Tongue (tissue), 2 donors: ENCODE measurements around the gene OLIG2. TPM values are rescaled to one million over a fixed set of nuclear protein-coding genes. Genes with fewer than 3 reads are reported as not detected.

ENCODE experiments used
- DNase-seq: peaks from one replicate; pipeline ENCODE4 v3.0.0-alpha.2; 2015
- total RNA-seq: library from RNA; depleted of rRNA; stranded (reverse); fragments of >200 nt; gene quantifications from one replicate; pipeline ENCODE4 v1.2.3, GENCODE V29; 2014

The OLIG2 gene
- total RNA-seq, 1 donor from 2014 or later: not detected

DNA sequence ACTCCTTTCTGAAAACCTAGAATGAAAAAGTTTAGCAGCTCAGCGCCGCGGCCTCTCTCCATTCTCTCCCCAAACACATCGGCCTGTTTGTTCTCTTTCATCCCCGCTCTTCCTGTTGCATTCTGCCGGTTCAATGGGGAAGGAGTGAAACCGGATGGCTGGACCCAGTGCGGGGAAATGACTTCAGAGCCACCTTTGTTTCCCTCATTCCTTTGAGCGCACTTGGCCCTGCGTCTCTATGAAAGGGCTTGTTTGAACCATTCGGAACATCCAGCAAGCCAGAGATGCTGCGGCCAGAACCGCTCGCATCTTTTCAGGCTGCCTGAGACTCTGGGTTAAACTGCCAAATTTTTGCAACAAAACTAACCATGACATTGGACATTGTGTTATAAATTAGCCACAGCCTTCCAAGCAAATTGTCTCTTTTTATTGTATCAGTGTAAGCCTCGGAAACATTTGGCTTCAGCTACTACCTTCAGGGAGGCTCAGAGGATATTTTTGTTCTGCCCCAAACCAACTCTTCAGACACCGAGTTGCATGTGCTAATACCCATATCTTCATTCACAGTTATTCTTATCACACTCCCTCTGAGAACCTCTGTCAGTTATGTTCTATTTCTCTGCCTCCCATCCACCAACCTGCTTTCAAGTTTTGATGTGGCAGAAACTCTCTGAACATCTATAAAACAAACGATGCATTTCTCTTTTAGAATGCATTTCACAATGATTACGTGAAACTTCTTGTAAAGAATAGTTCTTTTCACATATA lies 39.1 kb downstream of the OLIG2 start:
- no peak for DNase-seq

DNA sequence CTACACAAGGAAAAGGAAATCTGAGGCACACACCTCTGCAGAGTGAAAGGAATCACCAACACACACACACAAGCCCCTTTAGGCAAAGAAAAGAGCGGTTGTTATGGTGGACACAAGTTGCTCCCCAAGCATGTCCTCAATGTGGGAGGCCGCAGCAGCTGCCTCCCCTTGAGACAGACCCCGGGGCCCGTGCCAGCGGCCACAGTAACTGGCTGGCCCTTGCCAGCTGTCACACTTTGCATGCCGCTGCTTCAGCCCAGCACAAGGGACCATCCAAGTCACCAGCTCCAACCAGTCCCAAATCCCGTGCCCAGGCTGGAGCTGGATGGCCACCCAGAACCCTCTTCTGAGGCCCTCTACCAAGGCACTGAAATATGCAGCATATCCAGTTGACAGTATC lies 41.3 kb downstream of the OLIG2 start:
- peak; percentile 40 for DNase-seq

DNA sequence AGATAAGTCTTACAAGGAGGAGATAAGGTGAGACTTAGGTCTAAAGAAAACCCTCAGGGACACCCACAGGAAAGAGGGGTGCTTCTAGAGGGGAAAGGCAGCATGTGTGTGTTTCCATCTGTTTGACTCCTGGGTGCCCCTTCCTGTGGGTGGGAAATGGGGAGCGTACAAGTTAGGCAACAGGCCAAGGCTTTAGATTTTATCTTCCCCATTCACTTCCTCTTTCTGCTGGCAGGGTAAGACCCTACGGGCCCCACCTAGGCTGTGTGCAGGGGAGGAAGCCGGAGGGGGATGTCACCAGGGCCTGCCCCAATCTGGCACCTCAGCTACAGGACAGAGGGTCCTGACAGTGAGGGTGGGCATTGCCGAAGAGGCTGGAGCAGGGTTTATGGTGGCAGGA lies 41.7 kb downstream of the OLIG2 start:
- no peak for DNase-seq

DNA sequence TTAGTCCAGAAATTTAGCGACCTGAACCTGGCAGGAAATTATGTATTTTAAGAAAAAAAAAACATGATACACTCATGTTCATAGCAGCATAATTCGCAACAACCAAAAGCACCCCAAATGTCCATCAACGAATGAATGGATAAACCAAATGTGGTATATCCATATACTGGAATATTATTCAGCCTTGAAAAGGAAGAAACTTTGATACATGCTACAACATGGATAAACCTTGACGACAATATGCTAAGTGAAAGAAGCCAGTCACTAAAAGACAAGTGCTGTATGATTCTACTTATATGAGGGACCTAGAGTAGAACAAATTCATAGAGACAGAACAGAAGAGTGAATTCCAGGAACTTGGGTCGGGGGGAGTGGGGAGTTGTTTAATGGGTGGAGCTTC lies 43.5 kb downstream of the OLIG2 start:
- no peak for DNase-seq

DNA sequence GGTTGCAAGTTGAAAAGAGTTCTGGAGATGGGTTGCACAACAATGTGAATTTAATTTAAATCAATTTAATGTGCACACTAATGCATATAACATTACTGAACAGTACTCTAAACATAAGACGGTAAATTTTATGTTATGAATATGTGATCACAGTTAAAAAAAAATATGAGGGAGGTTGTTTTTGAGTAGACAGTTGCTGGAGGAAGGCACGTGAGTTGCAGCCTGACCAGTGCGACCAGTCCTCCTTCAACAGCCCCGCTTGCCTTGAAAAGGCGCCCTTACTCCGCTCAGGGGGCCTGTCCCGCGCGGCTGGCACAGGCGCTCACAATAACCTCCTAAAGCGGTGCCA lies 43.9 kb downstream of the OLIG2 start:
- DNase-seq: no peak

DNA sequence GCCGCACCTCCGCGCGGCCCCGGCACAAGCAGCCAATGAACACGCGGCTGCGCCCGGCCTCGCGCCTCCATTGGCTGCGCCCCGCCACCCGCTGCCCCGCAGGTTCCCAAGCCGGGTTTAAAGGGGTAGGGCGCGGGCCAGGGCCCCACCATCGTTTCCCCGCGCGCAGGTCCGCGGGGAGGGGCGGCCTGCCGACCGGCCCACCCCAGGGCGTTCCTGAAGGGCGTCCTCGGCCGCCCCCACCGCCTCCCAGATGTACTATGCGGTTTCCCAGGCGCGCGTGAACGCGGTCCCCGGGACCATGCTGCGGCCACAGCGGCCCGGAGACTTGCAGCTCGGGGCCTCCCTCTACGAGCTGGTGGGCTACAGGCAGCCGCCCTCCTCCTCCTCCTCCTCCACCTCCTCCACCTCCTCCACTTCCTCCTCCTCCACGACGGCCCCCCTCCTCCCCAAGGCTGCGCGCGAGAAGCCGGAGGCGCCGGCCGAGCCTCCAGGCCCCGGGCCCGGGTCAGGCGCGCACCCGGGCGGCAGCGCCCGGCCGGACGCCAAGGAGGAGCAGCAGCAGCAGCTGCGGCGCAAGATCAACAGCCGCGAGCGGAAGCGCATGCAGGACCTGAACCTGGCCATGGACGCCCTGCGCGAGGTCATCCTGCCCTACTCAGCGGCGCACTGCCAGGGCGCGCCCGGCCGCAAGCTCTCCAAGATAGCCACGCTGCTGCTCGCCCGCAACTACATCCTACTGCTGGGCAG lies 44.4 kb downstream of the OLIG2 start, which contains the start of gene OLIG1:
TSS of gene OLIG1 (plus strand) at position 148 of the 750 bp plus-strand sequence. CDS start at position 254, 106 bp downstream.
- peak; percentile 67 for DNase-seq

DNA sequence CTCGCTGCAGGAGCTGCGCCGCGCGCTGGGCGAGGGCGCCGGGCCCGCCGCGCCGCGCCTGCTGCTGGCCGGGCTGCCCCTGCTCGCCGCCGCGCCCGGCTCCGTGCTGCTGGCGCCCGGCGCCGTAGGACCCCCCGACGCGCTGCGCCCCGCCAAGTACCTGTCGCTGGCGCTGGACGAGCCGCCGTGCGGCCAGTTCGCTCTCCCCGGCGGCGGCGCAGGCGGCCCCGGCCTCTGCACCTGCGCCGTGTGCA lies 44.9 kb downstream of the OLIG2 start:
- DNase-seq: no peak

DNA sequence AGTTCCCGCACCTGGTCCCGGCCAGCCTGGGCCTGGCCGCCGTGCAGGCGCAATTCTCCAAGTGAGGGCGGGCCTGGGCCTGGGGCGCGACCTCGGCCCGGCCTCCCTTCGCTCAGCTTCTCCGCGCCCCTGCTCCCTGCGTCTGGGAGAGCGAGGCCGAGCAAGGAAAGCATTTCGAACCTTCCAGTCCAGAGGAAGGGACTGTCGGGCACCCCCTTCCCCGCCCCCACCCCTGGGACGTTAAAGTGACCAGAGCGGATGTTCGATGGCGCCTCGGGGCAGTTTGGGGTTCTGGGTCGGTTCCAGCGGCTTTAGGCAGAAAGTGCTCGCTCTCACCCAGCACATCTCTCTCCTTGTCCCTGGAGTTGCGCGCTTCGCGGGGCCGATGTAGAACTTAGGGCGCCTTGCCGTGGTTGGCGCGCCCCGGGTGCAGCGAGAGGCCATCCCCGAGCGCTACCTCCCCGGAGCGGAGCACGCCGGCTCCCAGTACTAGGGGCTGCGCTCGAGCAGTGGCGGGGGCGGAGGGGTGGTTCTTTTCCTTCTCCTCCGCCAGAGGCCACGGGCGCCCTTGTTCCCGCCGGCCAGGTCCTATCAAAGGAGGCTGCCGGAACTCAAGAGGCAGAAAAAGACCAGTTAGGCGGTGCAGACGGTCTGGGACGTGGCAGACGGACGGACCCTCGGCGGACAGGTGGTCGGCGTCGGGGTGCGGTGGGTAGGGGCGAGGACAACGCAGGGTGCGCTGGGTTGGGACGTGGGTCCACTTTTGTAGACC lies 45.4 kb downstream of the OLIG2 start:
- DNase-seq: peak; percentile 26

DNA sequence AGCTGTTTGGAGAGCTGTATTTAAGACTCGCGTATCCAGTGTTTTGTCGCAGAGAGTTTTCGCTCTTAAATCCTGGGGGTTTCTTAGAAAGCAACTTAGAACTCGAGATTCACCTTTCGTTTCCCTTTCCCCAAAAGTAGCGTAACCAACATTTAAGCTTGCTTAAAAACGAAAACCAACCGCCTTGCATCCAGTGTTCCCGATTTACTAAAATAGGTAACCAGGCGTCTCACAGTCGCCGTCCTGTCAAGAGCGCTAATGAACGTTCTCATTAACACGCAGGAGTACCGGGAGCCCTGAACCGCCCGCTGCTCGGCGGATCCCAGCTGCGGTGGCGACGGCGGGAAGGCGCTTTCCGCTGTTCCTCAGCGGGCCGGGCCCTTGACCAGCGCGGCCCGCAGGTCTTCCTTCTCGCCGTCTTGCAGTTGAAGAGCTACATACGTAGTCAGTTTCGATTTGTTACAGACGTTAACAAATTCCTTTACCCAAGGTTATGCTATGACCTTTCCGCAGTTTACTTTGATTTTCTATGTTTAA lies 46.1 kb downstream of the OLIG2 start:
- DNase-seq: peak; percentile 35

DNA sequence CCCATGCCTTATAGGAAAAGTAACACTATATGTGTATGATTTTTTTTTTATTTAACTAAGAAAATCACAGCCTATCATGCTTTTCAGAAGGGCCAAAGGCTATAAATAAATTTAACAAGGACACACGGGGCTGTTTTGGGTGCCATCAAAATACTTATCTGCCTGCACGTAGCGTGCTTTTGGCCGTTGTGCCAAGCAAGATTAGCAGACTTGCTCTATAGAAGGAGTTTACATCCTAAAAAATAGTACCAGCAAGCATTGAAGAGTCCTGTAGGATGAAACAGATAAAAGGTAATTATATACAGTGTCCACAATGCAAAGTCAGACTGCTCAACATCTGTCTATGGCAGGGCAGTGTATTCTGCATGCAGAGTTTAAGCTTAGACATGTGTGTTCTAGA lies 47.9 kb downstream of the OLIG2 start:
- DNase-seq: no peak

DNA sequence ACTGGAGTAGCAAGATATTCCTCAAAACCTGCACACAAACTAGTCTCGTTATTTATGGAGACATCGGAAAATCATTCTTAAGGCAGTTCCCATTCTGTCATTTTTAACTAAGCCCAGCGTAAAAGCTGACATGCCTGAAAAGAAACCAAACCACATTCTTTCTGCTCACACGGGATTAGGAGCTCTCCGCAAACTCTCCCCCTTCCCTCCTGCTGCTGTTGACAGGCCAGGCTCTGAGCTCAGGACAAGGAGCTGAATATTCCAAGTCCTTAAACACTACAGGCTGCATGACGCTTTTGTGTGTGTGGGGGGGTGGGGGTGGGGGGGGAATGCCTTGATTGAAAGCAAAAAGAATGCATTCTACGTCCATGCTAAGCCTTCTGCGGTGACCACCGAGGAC lies 49.4 kb downstream of the OLIG2 start:
- DNase-seq: peak; percentile 66

DNA sequence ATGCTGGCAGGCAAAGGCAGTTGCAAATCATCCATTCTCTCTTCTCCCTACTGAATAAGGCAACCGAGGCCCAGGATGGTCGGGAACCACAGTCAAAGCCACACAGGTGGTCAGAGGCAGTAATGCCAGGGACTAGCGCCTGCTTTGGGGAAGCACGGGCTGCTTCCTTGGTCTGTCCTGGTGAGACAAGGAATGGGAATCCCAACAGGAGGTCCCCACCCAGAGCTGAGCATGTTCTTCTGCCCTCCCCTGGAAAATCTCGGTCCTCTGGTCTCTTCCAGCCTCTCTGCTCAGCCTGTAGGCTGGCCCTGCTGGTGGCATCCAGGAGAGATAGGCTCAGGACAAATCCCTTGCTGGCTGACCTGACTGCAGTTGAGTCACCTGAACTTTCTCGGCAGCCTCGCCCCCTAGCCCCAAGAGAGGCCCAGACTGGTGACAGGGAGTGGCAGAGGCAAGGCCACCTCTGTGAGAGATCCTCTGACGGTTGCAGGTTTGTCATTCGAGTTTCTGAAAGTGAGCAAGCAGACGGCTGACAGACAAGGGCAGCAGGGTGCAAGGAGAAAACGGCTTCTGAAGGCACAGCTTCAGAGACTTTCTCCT lies 50.0 kb downstream of the OLIG2 start:
- DNase-seq: no peak

DNA sequence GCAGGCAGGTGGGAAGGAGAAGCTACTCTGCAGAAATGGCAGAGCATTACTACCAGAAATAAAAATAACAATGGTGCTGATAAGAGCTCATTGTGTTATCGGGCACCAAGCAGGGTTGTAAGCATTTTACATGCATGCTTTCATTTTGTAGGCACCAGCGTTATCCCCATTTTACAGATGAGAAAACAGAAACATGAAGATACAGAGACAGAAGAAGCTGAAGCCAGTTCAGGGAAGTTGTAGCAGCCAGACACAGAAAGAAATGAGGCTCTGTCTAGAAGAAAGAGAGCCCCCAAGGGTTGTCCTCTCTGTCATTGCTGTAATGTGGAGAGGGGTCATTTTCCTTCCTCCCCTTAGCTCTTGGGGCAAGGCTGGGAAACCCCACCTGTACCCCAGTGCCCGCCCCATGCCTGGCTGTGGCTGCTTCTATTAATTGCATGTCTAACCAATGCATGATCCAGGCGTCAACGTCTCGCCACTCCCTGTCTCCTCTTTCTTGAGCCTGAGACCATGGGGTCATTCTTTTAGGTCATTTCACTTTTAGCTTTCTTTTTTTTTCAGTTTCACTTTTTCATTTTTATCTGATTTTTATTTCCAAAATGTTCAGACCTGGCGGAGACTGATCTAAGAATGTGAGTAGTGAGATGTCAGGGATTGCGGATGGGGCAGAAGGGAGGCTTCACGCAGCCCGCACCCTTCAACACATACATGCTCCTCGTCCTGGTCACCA lies 51.0 kb downstream of the OLIG2 start:
- DNase-seq: no peak

Other genes starting within 250 kb of the OLIG2 start
- 0.41 TPM for gene OLIG1, start 44.2 kb downstream of the OLIG2 start, total RNA-seq
- gene IFNAR2, start 204.0 kb downstream of the OLIG2 start, total RNA-seq: 10.4 TPM
- 23.0 TPM for gene IL10RB, start 240.4 kb downstream of the OLIG2 start, total RNA-seq